ENCODE results near the gene NRXN3. TPM values are rescaled to one million over a fixed set of nuclear protein-coding genes. Genes with fewer than 3 reads are reported as not detected.

NRXN3 gene
- total RNA-seq, 2 donors from 2014 or later: not detected

- peaks cover 5 to 15% of the 10 kb centered on the region in 2 donors for H3K9me3 Mint-ChIP-seq
These were observed 857.0 kb downstream of the NRXN3 start for GRCh38 chr14:79027138-79027537.

GRCh38 chr14:79028281-79028680, 858.1 kb downstream of the NRXN3 start:
- Mint-ChIP-seq H3K36me3 (ENCODE audit: insufficient read depth in 2 of 2) (no peaks in the 10 kb centered on the region), H3K27me3 (ENCODE audit: low read depth) (no peaks in the 10 kb centered on the region), H3K4me3 (no peak overlapping the region), H3K9me3 (peaks cover 5 to 12% of the 10 kb centered on the region in 2 donors), H3K4me1 (ENCODE audit: low read depth) (no peaks in the 10 kb centered on the region), H3K27ac (no peak overlapping the region)
- DNase-seq (no peak), ATAC-seq (replicated peaks in 1 of 2) (no peak)

More at GRCh38 chr14:79027138-79027537, 857.0 kb downstream of the NRXN3 start:
- H3K4me3 Mint-ChIP-seq: no peak overlapping the region
- no peak for ATAC-seq (replicated peaks in 1 of 2)
- no peaks in the 10 kb centered on the region for H3K36me3 Mint-ChIP-seq (ENCODE audit: insufficient read depth in 2 of 2)
- no peaks in the 10 kb centered on the region for H3K27me3 Mint-ChIP-seq (ENCODE audit: low read depth)
- no peak overlapping the region for H3K27ac Mint-ChIP-seq
- H3K4me1 Mint-ChIP-seq (ENCODE audit: low read depth): no peaks in the 10 kb centered on the region
- no peak for DNase-seq

GRCh38 chr14:79036441-79036840, 866.3 kb downstream of the NRXN3 start:
- ATAC-seq (replicated peaks in 1 of 2): no peak
- Mint-ChIP-seq H3K36me3 (ENCODE audit: insufficient read depth in 2 of 2) (no peaks in the 10 kb centered on the region), H3K9me3 (peaks cover 4 to 8% of the 10 kb centered on the region in 2 donors), H3K4me3 (no peak overlapping the region), H3K27me3 (ENCODE audit: low read depth) (no peaks in the 10 kb centered on the region), H3K27ac (no peak overlapping the region), H3K4me1 (ENCODE audit: low read depth) (no peaks in the 10 kb centered on the region)
- DNase-seq: no peak

DNA sequence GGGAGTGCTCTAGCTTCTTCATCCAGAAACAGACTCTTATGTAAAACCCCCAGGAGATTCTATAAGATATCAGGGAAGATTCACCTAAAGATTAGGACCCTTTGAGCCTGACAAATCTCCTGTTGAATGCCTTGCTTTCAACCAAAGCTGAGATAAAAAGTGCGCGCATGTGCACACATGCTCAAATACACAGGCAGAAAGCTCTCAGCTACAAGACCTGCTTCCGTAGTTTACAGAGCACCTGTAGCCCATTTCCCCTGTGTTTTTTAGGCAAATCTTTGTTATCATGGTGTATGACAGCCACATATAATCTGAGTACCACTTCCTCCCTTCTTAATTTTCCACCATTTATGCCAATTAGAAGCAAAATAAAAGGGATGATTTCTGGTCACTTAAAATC, 866.9 kb downstream of the NRXN3 start:
- H3K27ac Mint-ChIP-seq: no peak overlapping the region
- DNase-seq (no peak), ATAC-seq (replicated peaks in 1 of 2) (no peak)
- H3K4me3 Mint-ChIP-seq: no peak overlapping the region
- no peaks in the 10 kb centered on the region for H3K36me3 Mint-ChIP-seq (ENCODE audit: insufficient read depth in 2 of 2)
- peaks cover 4 to 10% of the 10 kb centered on the region in 2 donors for H3K9me3 Mint-ChIP-seq
- no peaks in the 10 kb centered on the region for H3K27me3 Mint-ChIP-seq (ENCODE audit: low read depth)
- no peaks in the 10 kb centered on the region for H3K4me1 Mint-ChIP-seq (ENCODE audit: low read depth)

DNA sequence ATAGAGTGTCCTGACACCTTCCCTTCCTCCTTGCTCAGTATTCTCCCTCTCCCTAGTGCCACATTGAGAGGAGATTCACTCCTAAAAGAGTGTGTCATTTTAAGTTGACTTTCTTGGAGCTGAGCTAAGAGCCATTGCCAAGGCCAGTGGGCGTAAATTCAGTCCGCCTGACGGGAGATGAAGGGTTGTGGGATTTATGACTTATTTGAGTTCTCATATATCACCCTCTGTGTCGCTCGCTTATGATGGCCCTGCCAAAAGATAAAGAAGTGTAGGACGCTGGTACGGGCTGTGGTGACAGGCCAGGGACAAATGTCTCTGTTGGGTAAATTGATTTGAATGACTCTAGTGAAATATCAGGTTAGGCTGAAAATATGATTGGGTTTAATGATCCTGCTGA, 867.4 kb downstream of the NRXN3 start:
- H3K4me1 Mint-ChIP-seq (ENCODE audit: low read depth): no peaks in the 10 kb centered on the region
- no peak for ATAC-seq (replicated peaks in 1 of 2)

GRCh38 chr14:79040790-79041189, 870.6 kb downstream of the NRXN3 start:
- Mint-ChIP-seq H3K4me1 (ENCODE audit: low read depth) (no peaks in the 10 kb centered on the region), H3K27ac (no peak overlapping the region), H3K36me3 (ENCODE audit: insufficient read depth in 2 of 2) (no peaks in the 10 kb centered on the region), H3K27me3 (ENCODE audit: low read depth) (no peaks in the 10 kb centered on the region), H3K4me3 (no peak overlapping the region), H3K9me3 (peaks cover 4 to 10% of the 10 kb centered on the region in 2 donors)
- ATAC-seq (replicated peaks in 1 of 2): no peak
- DNase-seq: no peak

More for the DNA sequence above, 867.4 kb downstream of the NRXN3 start:
- no peak for DNase-seq
- Mint-ChIP-seq H3K36me3 (ENCODE audit: insufficient read depth in 2 of 2) (no peaks in the 10 kb centered on the region), H3K4me3 (no peak overlapping the region), H3K9me3 (peaks cover 4 to 10% of the 10 kb centered on the region in 2 donors), H3K27ac (no peak overlapping the region), H3K27me3 (ENCODE audit: low read depth) (no peaks in the 10 kb centered on the region)

GRCh38 chr14:79043194-79043889, 873.2 kb downstream of the NRXN3 start:
- H3K36me3 Mint-ChIP-seq (ENCODE audit: insufficient read depth in 2 of 2): no peaks in the 10 kb centered on the region
- peaks cover 4 to 6% of the 10 kb centered on the region in 2 donors for H3K9me3 Mint-ChIP-seq
- H3K27me3 Mint-ChIP-seq (ENCODE audit: low read depth): no peaks in the 10 kb centered on the region
- ATAC-seq (replicated peaks in 1 of 2): no peak
- no peaks in the 10 kb centered on the region for H3K4me1 Mint-ChIP-seq (ENCODE audit: low read depth)
- DNase-seq: no peak
- H3K4me3 Mint-ChIP-seq: no peak overlapping the region
- H3K27ac Mint-ChIP-seq: no peak overlapping the region

- ATAC-seq (replicated peaks in 1 of 2): no peak
- peaks cover 0 to 3% of the 10 kb centered on the region in 2 donors for H3K36me3 Mint-ChIP-seq (ENCODE audit: insufficient read depth in 2 of 2)
- no peaks in the 10 kb centered on the region for H3K4me1 Mint-ChIP-seq (ENCODE audit: low read depth)
- H3K27ac Mint-ChIP-seq: no peak overlapping the region
- H3K4me3 Mint-ChIP-seq: no peak overlapping the region
- H3K27me3 Mint-ChIP-seq (ENCODE audit: low read depth): no peaks in the 10 kb centered on the region
- DNase-seq: no peak
- peaks cover 4 to 5% of the 10 kb centered on the region in 2 donors for H3K9me3 Mint-ChIP-seq
These were observed 874.9 kb downstream of the NRXN3 start for GRCh38 chr14:79044894-79045624.

DNA sequence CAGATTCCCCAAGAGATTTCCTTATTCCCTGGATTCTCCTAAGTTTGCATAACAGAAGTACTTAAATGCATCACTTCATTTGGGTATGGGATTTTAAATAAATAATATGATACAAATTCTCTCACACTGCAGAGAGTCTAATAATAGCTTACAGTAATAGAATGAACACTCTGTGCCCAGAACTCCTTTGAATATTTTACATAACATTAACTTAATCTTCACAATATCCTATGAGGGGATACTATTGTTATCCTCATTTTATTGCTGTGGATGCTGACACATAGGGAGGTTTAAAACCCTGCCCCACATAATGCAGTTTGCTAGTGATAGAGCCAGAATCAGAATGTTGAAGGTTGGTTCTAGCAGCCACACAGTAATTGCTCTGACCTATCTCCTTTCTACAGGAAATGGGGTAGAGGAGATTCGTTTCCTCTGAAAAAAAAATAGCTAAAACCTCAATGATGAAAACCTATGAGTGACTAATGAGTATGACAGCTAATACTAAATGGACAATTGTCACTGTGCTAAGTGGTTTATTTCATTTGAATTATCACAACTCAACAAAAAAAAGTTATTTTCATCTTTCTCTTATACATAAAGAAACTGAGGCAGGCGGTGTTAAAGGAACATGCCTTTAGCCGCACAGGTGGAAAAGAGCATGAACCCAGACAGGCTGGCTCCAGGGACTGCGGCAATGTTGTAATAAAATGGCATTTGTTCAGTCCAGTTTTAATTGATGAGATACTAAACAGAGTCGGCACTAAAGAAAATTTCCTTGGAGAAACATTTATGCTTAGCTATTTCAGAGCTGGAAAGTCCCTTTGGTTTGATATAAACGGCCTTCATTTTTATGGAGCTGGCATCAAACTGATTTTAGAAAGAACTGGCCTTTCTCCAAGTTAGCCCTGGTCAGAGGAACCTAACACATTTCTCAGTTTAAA, 880.9 kb downstream of the NRXN3 start:
- H3K4me1 Mint-ChIP-seq (ENCODE audit: low read depth): no peaks in the 10 kb centered on the region
- peaks cover 0 to 3% of the 10 kb centered on the region in 2 donors for H3K36me3 Mint-ChIP-seq (ENCODE audit: insufficient read depth in 2 of 2)
- H3K9me3 Mint-ChIP-seq: peaks cover 3% of the 10 kb centered on the region in 2 donors
- no peak overlapping the region for H3K4me3 Mint-ChIP-seq
- no peak overlapping the region for H3K27ac Mint-ChIP-seq
- DNase-seq: no peak
- ATAC-seq (replicated peaks in 1 of 2): no peak
- H3K27me3 Mint-ChIP-seq (ENCODE audit: low read depth): no peaks in the 10 kb centered on the region

DNA sequence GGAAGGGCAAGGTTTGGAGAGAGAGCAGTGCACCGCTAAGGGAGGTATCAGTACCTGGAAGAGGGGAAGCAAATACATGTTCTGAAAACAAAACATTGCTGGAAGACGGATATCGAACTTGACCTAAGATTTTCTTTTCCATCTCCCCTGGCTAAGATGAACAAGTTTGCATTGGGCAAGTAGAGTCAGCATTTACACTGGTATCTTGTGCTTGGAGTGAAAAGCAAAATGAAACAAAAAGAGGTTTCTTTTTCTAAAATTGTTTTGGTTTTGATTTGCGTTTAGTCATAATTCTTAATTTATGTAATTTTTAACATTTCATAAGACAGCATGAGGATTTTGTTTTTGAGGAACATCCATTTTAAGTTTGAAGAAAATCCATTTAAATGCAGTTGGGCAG, 881.6 kb downstream of the NRXN3 start:
- H3K36me3 Mint-ChIP-seq (ENCODE audit: insufficient read depth in 2 of 2): peaks cover 0 to 3% of the 10 kb centered on the region in 2 donors
- no peaks in the 10 kb centered on the region for H3K4me1 Mint-ChIP-seq (ENCODE audit: low read depth)
- H3K27me3 Mint-ChIP-seq (ENCODE audit: low read depth): no peaks in the 10 kb centered on the region
- no peak for DNase-seq
- no peak for ATAC-seq (replicated peaks in 1 of 2)
- H3K4me3 Mint-ChIP-seq: no peak overlapping the region
- peaks cover 3% of the 10 kb centered on the region in 2 donors for H3K9me3 Mint-ChIP-seq
- no peak overlapping the region for H3K27ac Mint-ChIP-seq

- Mint-ChIP-seq H3K4me3 (no peak overlapping the region), H3K27ac (no peak overlapping the region), H3K27me3 (ENCODE audit: low read depth) (no peaks in the 10 kb centered on the region), H3K4me1 (ENCODE audit: low read depth) (no peaks in the 10 kb centered on the region), H3K9me3 (peaks cover 6 to 10% of the 10 kb centered on the region in 2 donors), H3K36me3 (ENCODE audit: insufficient read depth in 2 of 2) (no peaks in the 10 kb centered on the region)
- DNase-seq (no peak), ATAC-seq (replicated peaks in 1 of 2) (no peak)
These were observed 886.7 kb downstream of the NRXN3 start for GRCh38 chr14:79056879-79057278.

- H3K27me3 Mint-ChIP-seq (ENCODE audit: low read depth): no peaks in the 10 kb centered on the region
- H3K4me1 Mint-ChIP-seq (ENCODE audit: low read depth): no peaks in the 10 kb centered on the region
- ATAC-seq (replicated peaks in 1 of 2): no peak
- H3K4me3 Mint-ChIP-seq: no peak overlapping the region
- no peak for DNase-seq
- peaks cover 6 to 10% of the 10 kb centered on the region in 2 donors for H3K9me3 Mint-ChIP-seq
- no peaks in the 10 kb centered on the region for H3K36me3 Mint-ChIP-seq (ENCODE audit: insufficient read depth in 2 of 2)
- no peak overlapping the region for H3K27ac Mint-ChIP-seq
These were observed 887.2 kb downstream of the NRXN3 start for GRCh38 chr14:79057333-79057732.

- H3K36me3 Mint-ChIP-seq (ENCODE audit: insufficient read depth in 2 of 2): no peaks in the 10 kb centered on the region
- peaks cover 5 to 10% of the 10 kb centered on the region in 2 donors for H3K9me3 Mint-ChIP-seq
- DNase-seq: no peak
- H3K4me1 Mint-ChIP-seq (ENCODE audit: low read depth): no peaks in the 10 kb centered on the region
- ATAC-seq (replicated peaks in 1 of 2): no peak
- H3K27me3 Mint-ChIP-seq (ENCODE audit: low read depth): no peaks in the 10 kb centered on the region
- no peak overlapping the region for H3K27ac Mint-ChIP-seq
- no peak overlapping the region for H3K4me3 Mint-ChIP-seq
These were observed 892.1 kb downstream of the NRXN3 start for GRCh38 chr14:79062226-79062625.
